HEK293T (cell line): ENCODE measurements around the gene ZNF536.

Source experiments
- CTCF ChIA-PET: fragments of 350-600 bp; formaldehyde crosslinking; extraction: SDS; loops from one replicate; lab custom pipeline; 2021; ENCODE audit warnings: antibody characterized with exemption, inconsistent platforms; lab: Yijun Ruan, JAX
- POLR2A ChIA-PET: fragments of 350-600 bp; formaldehyde crosslinking; extraction: SDS; loops from one replicate; lab custom pipeline; 2020; ENCODE audit warnings: antibody characterized with exemption, inconsistent platforms; lab: Yijun Ruan, JAX
- DNase-seq: peaks from one replicate; pipeline ENCODE4 v3.0.0; 2012; ENCODE audit warnings: mixed read lengths; ENCODE audit errors: extremely low spot score
- ARNT ChIP-seq: fragments of 450-650 bp; IDR thresholded peaks from 2 replicates; pipeline ENCODE4 v1.6.1; 2017; ENCODE audit warnings: mild to moderate bottlenecking
- BHLHE40 ChIP-seq: fragments of 450-650 bp; IDR thresholded peaks from 2 replicates; pipeline ENCODE4 v1.6.1; 2016; ENCODE audit warnings: mild to moderate bottlenecking, moderate library complexity, borderline replicate concordance
- CTBP1 ChIP-seq: fragments of 450-650 bp; IDR thresholded peaks from 2 replicates; pipeline ENCODE4 v1.6.1; 2016; ENCODE audit warnings: borderline replicate concordance
- ELF4 ChIP-seq: fragments of 450-650 bp; IDR thresholded peaks from 2 replicates; pipeline ENCODE4 v1.6.1; 2017; ENCODE audit warnings: antibody characterized with exemption
- FOXA1 ChIP-seq: fragments of 450-650 bp; IDR thresholded peaks from 2 replicates; pipeline ENCODE4 v1.6.1; 2016; ENCODE audit warnings: mild to moderate bottlenecking
- FOXK2 ChIP-seq: fragments of 450-650 bp; IDR thresholded peaks from 2 replicates; pipeline ENCODE4 v1.6.1; 2016; ENCODE audit warnings: mild to moderate bottlenecking
- FOXM1 ChIP-seq: fragments of 450-650 bp; IDR thresholded peaks from 2 replicates; pipeline ENCODE4 v1.6.1; 2017; ENCODE audit warnings: mild to moderate bottlenecking, borderline replicate concordance
- HDGF ChIP-seq: fragments of 450-650 bp; IDR thresholded peaks from 2 replicates; pipeline ENCODE4 v1.6.1; 2017; ENCODE audit warnings: antibody characterized with exemption, borderline replicate concordance
- L3MBTL2 ChIP-seq: fragments of 450-650 bp; conservative IDR thresholded peaks from 2 replicates; pipeline ENCODE4 v1.6.1; 2016; ENCODE audit warnings: mild to moderate bottlenecking
- LEF1 ChIP-seq: fragments of 450-650 bp; IDR thresholded peaks from 2 replicates; pipeline ENCODE4 v1.6.1; 2017; ENCODE audit warnings: mild to moderate bottlenecking, borderline replicate concordance
- NFRKB ChIP-seq: fragments of 450-650 bp; IDR thresholded peaks from 2 replicates; pipeline ENCODE4 v1.6.1; 2016; ENCODE audit warnings: mild to moderate bottlenecking, moderate library complexity
- SP1 ChIP-seq: fragments of 450-650 bp; IDR thresholded peaks from 2 replicates; pipeline ENCODE4 v1.6.1; 2017
- SUZ12 ChIP-seq: fragments of 450-650 bp; IDR thresholded peaks from 2 replicates; pipeline ENCODE4 v1.6.1; 2016; ENCODE audit warnings: mild to moderate bottlenecking
- TARDBP ChIP-seq: fragments of 450-650 bp; IDR thresholded peaks from 2 replicates; pipeline ENCODE4 v1.6.1; 2016
- ZNF384 ChIP-seq: fragments of 450-650 bp; IDR thresholded peaks from 2 replicates; pipeline ENCODE4 v1.6.1; 2016
- TF ChIP-seq, protein P1 (sequence below): fragments of 450-650 bp; IDR thresholded peaks from 2 replicates; pipeline ENCODE4 v1.6.1; 2016

Gene ZNF536

DNA sequence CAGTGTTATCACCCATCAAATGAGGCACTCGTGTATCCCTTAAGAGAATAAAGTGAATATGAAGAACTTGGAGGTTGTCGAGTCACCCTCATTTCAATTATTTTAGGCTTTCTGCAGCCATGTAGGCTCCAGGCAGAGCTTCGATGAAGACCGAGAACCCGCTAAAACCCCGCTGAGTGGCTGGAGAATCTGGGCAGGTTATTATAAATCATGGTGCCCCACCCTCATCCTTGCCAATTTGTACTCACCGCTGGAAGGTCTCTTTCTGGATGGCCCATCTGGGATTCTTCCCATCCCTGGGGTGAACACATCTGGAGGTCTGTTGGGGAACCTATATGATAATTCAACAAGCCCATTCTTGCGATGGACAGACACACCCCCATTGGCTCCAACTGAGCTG is 190.8 kb downstream of the ZNF536 start:
- CTCF ChIA-PET = interaction anchor here (0.5 kb wide), 1 partner anchor 11 kb away, joined by 3 read pairs; no protein-coding TSS in a partner anchor
- POLR2A ChIA-PET = no interaction called here
- no peak for DNase-seq
- no peak for TF ChIP-seq CTBP1
- TF ChIP-seq, protein P1, sequence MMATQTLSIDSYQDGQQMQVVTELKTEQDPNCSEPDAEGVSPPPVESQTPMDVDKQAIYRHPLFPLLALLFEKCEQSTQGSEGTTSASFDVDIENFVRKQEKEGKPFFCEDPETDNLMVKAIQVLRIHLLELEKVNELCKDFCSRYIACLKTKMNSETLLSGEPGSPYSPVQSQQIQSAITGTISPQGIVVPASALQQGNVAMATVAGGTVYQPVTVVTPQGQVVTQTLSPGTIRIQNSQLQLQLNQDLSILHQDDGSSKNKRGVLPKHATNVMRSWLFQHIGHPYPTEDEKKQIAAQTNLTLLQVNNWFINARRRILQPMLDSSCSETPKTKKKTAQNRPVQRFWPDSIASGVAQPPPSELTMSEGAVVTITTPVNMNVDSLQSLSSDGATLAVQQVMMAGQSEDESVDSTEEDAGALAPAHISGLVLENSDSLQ = no peak
- no peak for TF ChIP-seq FOXM1
- TF ChIP-seq FOXA1 = no peak
- no peak for TF ChIP-seq ARNT
- TF ChIP-seq L3MBTL2 = no peak
- no peak for TF ChIP-seq ELF4
- no peak for TF ChIP-seq SP1
- no peak for TF ChIP-seq LEF1
- TF ChIP-seq BHLHE40 = no peak
- TF ChIP-seq NFRKB = no peak
- no peak for TF ChIP-seq FOXK2
- TF ChIP-seq SUZ12 = no peak
- no peak for TF ChIP-seq HDGF
- TF ChIP-seq TARDBP = no peak
- TF ChIP-seq ZNF384 = no peak

DNA sequence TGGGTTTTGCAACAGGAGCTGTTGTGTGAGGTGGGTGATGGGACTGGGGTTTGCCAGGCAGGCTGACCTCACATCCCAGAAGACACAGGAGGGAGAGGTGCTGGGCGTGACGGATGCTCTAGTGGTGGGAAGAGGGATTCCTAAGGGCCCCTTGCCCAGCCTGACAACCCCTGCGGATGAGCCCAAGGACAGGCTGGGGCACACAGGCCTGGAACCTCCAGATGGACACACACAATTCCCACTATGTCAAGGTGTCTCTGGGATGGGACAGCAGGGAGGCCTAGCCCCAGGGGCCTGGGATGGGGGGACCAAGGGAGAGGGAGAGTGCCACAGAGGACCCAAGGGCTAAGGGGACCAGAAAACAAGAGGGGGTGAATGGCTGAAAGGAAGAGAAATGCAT is 191.5 kb downstream of the ZNF536 start:
- ChIA-PET CTCF (no interaction called here), POLR2A (no interaction called here)
- no peak for DNase-seq
- TF ChIP-seq FOXA1 = no peak
- TF ChIP-seq BHLHE40 = no peak
- TF ChIP-seq NFRKB = no peak
- no peak for TF ChIP-seq FOXM1
- no peak for TF ChIP-seq ELF4
- no peak for TF ChIP-seq TARDBP
- no peak for TF ChIP-seq L3MBTL2
- no peak for TF ChIP-seq SP1
- no peak for TF ChIP-seq FOXK2
- no peak for TF ChIP-seq CTBP1
- TF ChIP-seq LEF1 = no peak
- no peak for TF ChIP-seq ZNF384
- TF ChIP-seq, protein P1 = no peak
- TF ChIP-seq ARNT = no peak
- no peak for TF ChIP-seq SUZ12
- TF ChIP-seq HDGF = no peak

DNA sequence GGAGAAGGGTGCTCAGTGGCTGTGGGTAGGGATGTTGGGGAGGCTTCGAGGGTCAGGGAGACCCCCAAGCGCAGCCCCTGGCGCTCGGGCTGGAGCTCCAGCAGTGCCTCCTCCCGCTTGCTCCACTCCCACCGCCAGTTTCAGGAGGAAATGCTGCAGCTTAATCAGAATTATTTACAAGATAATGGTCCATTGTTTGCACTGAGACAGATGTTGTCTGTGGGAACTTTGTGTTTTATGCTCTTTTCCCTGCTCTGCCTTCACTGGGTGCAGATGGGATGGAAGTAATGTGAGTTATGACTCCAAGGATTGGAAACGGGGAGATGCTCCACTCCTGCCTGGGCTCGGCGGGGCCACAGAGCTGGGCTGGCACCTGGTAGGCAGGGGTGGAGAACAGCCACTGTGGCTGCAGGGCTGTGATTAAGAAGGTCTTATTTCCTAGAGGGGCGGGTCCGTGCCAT is 192.4 kb downstream of the ZNF536 start:
- POLR2A ChIA-PET = no interaction called here
- no peak for DNase-seq
- CTCF ChIA-PET = interaction anchor here (0.6 kb wide), 1 partner anchor 1791 kb away, joined by 3 read pairs; no protein-coding TSS in a partner anchor
- TF ChIP-seq FOXK2 (no peak), LEF1 (no peak), L3MBTL2 (no peak), CTBP1 (no peak), SUZ12 (no peak), ZNF384 (no peak), SP1 (no peak)

DNA sequence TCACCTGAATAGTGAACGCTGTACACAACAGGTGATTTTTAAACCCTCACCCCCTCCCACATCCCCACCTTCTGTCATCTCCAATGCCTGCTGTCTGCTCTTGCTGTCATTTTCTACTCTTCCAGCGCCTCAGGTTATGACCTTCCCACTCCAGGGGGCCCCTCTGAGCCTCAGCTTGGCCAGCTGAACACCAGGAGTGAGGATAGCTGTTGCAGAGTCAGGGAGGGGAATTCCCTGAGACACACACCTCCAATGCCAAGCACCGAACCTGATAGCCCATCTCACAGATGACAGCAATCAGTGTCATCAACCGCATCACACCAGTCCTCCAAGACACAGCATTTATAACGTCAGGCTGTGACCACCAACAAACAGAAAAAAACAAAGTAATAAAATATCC is 193.5 kb downstream of the ZNF536 start:
- DNase-seq = no peak
- POLR2A ChIA-PET = no interaction called here
- TF ChIP-seq FOXK2 (no peak), L3MBTL2 (no peak), TARDBP (no peak), NFRKB (no peak), ARNT (no peak), CTBP1 (no peak), BHLHE40 (no peak), ELF4 (no peak), ZNF384 (no peak), SUZ12 (no peak), FOXA1 (no peak), LEF1 (no peak), SP1 (no peak), FOXM1 (no peak), HDGF (no peak)
- TF ChIP-seq, protein P1 = no peak
- CTCF ChIA-PET = no interaction called here

DNA sequence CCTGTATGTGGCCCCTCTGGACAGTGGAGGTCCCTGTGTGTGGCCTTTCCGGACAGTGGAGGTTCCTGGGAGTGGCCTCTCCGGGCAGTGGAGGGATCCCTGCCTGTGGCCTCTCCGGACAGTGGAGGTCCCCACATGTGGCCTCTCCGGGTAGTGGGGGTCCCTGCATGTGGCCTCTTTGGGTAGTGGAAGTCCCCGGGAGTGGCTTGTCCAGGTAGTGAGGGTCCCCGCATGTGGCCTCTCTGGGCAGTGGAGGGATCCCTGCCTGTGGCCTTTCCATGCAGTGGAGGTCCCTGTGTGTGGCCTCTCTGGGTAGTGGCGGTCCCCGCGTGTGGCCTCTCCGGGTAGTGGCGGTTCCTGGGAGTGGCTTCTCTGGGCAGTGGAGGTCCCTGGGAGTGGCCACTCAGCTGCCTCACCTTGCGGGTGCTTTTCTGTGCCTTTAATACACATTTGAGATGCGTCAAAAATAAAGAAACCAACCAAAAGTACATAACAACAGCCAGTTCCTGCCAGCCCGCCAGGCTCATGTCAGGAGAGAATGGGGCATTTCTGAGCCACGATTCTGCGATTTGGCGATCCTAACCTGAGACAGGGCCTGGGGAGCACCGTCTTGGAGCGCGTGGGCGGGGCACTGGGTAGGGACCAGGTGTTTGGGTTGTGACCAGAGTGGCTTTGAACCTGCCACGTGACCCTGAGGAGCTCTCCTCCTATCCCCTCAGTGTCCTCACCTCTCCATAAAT is 194.7 kb downstream of the ZNF536 start:
- TF ChIP-seq SP1 = no peak
- no peak for TF ChIP-seq ARNT
- TF ChIP-seq ELF4 = no peak
- TF ChIP-seq CTBP1 = no peak
- TF ChIP-seq TARDBP = no peak
- no peak for TF ChIP-seq SUZ12
- TF ChIP-seq BHLHE40 = no peak
- no peak for TF ChIP-seq LEF1
- no peak for TF ChIP-seq HDGF
- TF ChIP-seq NFRKB = no peak
- TF ChIP-seq, protein P1 = no peak
- no peak for TF ChIP-seq FOXM1
- no peak for TF ChIP-seq ZNF384

More for the DNA sequence above, 194.7 kb downstream of the ZNF536 start:
- POLR2A ChIA-PET = no interaction called here
- DNase-seq = no peak
- CTCF ChIA-PET = no interaction called here
